Dermis lymphatic vessel endothelial cell (primary cell): Measurements from ENCODE around the gene P2RY13. TPM values are rescaled to one million over a fixed set of nuclear protein-coding genes. Genes with fewer than 3 reads are reported as not detected.

Source experiments
- total RNA-seq: library from RNA; depleted of rRNA; stranded (reverse); fragments of >200 nt; gene quantifications from 2 replicates; pipeline ENCODE4 v1.2.1, GENCODE V29; 2014

P2RY13 gene
- total RNA-seq, result not detected in 2 replicates

DNA sequence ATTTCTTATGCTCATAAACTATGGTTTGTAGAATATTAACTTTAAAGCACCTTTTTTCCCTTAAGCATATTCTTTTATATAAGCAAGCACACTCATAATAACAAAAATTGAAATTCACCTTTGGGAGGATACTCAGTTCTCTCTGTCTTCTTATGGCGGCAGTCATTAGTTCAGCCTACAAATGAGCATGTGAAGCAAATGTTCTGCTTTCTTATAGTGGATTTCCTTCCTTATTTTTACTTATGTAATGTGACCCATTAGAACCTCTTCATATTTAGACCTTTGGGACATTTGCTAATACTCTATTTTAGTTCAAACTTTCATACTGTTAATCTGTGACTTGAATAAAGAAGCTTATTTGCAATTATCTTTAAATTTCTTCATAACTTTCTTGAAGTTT is at the start of gene P2RY13:
Gene P2RY13, minus strand, starts transcription at position 187 of the 400 bp plus-strand sequence. Its CDS starts 21 bp downstream, at position 166.

DNA sequence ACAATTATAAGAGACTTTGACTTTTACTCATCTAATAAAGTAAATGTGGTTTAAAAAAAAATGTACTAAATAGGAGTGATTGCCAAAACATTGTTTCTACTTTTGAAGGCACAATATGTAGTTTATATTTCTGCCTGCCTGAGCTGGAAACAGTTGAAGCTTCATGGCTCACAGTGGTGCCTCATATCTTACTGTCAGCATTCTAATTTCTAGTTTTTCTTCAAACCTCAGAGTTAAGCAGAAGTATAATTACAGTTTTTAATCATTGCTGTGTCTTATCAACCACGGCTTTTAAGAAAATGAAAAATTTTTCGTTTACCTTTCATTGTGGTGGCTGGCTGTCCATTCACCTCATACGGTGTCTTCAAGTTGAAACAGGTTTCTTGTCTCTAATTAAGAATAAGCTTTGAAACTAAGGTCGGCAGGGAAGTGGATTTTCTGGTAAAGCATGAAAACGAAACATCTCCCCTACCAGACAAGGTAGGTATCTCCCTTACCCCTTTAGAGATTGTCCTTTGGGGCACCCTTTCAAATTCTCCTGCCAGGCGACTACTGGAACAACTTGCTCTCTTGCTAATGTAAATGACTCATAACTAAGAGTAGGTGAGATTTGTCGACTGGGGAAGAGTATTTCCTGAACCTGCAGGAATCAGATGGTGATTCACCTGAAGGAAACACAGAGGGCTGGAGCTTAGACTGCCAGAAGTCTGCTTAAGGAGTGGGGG is 12.9 kb downstream of the P2RY13 start, which contains the start of gene GPR87:
Gene GPR87, minus strand, starts transcription at position 554 of the 725 bp plus-strand sequence. CDS start 16,720 bp downstream, outside the sequence.

DNA sequence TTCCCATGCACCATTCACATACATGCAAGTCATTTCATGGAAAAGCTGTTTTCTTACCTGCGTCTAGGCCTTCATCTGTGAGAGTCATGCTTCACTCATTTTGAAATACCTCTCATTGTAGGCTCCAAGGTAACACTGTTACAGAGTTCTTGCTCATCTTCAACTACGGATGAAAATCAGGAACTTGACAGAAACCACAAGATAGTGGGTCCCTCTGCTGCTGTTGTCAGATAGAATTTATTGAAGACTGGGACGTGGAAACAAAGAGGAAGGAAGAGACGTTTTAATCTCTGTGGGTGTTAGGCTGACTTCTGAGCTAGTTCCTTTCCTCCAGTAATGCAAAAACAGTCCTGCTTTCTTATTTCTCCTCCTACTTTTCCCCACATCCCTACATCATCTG is 51.1 kb downstream of the P2RY13 start, which contains the start of gene P2RY14:
Gene P2RY14, minus strand, starts transcription at position 313 of the 400 bp plus-strand sequence. CDS start 64,226 bp downstream, outside the sequence.

Other genes with a start within 250 kb of the P2RY13 start
- under 0.01 and 0.17 TPM in 2 replicates for gene MED12L, start 243.9 kb downstream of the P2RY13 start, total RNA-seq
- gene GPR171, start 126.3 kb downstream of the P2RY13 start, total RNA-seq, result not detected in 2 replicates
- not detected in 2 replicates for gene P2RY14, start 51.0 kb downstream of the P2RY13 start, total RNA-seq
- gene GPR87, start 12.7 kb downstream of the P2RY13 start, total RNA-seq, result not detected in 2 replicates
- gene P2RY12, start 55.2 kb upstream of the P2RY13 start, total RNA-seq, result not detected in 2 replicates
- under 0.01 TPM in 1 of 2 replicates, not detected in the other for gene IGSF10, start 131.5 kb upstream of the P2RY13 start, total RNA-seq